ENCODE results near the gene IQCM.

The IQCM gene, protein sequence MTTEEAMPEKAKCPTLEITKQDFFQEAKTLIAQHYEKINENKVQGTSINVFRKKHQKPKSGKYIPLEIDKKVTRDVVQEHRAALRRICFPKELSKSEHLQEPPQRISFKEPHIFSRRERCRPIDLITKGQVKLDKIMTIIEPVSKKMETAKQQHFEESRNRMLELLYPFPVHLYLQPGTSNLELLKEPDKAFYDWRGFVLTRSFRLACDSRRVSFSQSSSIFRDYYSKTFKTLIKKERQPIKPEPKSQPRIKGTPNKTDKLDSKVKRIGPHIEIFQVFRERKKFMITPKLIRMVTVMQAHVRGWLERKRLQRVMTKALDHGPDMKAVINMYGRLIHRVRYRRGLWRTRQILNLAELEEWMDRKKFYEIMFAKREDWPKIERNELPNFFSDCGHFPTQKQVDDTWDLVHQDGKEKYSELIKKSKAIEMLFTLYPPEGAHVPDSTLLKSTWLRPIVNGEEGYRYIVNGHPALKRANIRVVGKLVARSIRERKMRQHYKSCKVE

DNA sequence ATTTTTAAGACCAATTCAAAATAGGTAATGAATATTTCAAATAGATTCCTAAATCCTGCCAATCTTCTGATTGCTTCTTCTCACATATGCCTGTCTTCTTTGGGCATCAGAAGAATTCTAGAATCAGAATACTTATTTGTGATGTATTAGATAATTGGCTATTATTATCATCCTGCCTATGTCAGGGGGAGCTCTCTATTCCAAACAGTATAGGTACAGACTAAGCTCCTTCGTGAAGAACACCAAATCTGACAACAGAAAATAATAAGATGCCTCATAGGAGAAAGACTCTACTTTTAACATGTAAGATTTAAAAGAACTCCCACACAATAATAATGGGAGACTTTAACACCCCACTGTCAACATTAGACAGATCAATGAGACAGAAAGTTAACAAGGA, at the start of gene IQCM:
Gene IQCM, minus strand, starts transcription at position 101 of the 400 bp plus-strand sequence. CDS start 73,152 bp downstream, outside the sequence.
- DNase-seq, result no peak

DNA sequence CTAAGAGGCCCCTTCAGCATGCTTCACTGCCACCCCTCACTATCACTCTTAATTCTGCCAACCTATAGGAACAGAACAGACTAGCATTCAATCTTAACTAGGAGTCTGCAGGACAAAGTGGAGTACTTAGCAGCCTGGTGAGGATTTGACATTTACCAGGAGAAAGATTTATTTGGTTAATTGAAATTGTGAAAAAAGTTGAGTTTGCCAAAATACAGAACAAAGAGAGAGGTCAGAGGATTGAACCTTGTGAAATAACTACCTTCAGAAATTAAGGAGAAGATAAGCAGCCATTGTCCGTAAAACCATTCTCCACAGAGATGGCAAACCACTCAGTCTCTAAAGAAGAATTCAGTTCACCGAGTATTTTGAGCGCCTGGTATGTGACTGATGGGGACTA, 41.8 kb upstream of the IQCM start:
- DNase-seq, result no peak

DNA sequence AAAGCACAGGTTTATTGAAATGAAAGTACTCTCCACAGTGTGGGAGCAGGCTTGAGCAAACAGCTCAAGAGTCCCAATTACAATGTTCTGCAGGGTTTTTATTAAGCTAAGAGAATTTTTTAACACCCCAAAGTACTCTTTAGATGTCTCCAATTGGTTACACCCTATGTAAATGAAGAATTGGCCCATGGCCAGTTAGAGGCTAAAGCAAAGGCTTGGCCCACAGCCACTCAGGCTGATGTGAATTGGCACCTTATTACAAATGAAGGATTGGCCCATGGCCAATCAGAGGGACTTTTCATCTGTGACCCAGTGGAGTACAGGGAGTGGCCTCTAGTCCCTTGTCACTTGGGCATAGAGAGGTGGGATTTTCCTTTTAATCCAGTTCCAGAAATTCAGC, 30.1 kb upstream of the IQCM start:
- DNase-seq, result no peak

DNA sequence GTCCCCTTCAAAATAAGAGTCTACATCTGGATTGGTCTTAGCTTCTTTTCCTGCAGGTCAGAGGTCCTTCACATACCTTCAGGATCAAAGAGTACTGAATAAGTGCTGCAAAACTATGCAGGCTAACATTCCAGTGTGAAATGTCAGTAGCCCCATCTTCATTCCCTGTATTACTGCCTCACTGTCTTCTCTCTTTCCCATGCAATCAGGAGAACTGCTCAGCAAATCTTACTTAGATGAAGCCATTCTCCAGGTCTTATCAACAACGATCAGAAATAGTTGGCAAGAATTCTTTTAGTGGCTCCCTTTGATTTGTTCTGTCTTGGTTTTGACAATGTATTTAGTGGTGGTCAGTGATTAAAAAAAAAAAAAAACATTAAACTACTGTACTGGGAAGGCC, 26.0 kb upstream of the IQCM start:
- DNase-seq, result no peak

DNA sequence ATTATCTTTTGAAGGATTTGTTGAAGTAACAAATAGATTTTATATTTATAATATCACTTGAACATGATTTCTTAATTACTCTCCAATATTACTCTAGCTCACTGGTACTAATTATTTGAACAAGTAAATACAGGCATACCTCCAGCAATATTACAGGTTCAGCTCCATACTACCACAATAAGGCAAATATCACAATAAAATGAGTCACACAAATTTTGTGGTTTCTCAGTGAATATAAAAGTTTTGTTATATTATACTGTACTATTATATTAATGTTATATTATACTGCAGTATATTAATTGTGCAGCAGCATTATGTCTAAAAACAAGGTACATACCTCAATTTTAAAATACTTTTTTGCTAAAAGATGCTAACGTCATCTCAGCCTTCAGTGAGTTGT, 22.4 kb upstream of the IQCM start:
- DNase-seq, result no peak

DNA sequence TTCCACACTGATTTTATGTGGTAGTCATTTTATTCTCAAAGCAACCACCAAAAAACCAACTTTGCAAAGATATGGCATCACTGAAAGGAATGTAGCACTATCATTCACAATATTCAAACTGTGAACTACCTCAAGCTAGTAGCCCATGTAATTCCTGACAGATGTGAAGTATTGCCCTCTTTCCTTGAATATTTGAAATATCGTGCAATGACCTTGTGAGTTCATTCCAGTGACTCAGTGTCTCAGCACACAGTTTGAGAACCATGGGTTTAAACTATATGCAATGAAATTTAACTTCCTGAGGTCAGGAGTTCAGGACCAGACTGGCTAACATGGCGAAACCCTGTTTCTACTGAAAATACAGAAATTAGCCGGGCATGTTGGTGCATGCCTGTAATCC, 20.9 kb upstream of the IQCM start:
- no peak for DNase-seq

DNA sequence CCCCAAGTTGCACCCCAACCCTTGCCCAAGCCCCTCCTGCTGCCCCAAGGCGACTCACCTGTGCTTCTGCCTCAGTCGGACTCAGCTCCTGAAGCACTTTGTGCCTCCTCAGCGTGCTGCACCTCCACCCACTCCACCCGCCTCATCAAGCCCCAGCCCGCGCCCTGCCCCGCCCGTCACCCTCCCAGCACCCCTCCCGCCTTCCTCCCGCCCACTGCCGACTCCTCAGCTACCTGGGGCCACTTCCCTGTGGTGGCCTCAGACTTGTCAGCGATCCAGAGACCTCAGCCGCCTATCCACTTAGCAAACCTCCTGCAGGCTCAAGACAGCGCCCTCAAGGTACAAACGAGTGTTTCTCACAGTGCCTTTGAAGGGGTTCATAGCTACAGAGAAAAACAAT, 19.6 kb upstream of the IQCM start:
- DNase-seq, result no peak

DNA sequence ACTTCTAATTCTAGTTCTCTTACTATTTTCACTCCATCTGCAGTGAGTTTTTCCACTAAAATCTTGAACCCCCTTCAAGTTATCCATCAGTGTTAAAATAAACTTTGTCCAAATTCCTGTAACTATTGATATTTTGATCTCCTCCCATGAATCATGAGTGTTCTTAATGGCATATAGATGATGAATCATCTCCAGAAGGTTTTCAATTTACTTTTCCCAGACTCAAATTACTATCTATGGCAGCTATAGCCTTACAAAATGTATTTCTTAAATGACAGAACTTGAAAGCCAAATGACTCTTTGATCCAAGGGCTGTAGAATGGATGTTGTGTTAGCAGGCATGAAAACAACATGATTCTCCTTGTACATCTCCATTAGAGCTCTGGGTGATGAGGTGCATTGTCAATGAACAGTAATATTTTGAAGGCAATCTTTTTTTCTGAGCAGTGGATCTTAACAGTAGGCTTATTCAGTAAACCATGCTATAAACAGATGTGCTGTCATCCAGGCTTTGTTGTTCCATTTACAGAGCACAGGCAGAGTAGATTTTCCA, 16.1 kb upstream of the IQCM start:
- no peak for DNase-seq

DNA sequence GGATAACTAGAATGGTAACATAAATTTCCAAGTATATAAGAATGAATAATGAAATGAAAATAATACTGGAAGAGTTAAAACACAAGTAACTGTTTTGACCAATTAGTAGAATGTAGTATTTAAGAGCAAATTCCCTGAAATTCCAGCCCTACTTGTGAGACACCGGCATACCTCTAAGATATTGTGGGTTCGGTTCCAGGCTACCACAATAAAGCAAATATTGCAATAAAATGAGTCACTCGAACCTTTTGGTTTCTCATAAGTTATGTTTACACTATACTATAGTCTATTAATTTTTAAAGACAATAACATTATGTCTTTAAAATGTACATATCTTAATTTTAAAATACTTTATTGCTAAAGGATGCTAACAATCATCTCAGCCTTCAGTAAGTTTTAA, 15.2 kb upstream of the IQCM start:
- DNase-seq, result no peak

DNA sequence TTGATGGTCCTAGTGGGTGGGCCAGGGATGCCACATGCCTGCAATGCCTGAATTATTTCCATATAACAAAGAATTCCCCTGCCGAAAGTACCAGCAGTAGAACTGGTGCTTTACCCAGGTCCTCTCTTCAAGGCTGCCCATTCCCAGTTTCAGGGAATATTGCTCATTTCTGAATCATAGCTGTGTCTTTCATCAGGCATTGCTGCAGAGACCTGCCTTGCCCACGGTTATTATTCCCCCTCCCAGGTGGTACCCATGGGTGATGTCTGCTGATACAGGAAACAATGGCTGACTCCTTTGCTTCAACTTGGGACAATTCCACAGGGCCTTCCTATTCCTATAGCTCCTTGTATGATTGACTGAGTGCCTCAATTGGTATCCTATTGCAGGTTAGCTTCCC, 9.7 kb upstream of the IQCM start:
- no peak for DNase-seq

DNA sequence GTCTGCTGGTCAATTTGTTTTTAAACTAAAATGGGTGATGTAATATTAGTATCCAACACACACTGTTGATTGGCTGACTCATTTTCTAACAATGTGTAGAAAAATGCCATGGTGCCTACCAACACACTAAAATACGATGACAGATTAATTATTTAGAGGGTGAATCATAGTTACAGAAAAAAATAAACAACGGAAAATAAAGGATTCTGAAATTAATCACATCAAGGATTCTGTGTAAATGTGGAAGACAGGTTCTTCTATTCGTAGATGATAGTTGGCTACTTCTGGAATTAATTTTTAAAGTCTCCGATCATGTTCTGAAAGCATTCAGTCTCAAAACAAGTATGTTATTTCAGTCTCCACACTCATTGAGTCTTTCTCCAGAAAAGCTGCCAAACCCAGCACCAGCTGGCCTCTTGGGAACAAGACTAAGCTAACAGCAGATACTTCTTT, 8.2 kb upstream of the IQCM start:
- no peak for DNase-seq

DNA sequence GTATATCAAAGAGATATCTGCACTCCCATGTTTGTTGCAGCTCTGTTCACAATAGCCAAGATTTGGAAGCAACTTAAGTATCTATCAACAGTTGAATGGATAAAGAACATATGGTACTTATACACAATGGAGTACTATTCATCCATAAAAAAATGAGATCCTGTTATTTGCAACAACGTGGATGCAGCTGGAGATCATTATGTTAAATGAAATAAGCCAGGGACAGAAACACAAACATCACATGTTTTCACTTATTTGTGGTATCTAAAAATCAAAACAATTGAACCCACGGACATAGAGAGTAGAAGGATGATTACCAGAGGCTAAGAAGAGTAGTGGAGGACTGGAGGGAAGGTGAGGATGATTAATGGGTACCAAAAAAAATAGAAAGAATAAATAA, 14.2 kb downstream of the IQCM start:
- DNase-seq, result no peak

DNA sequence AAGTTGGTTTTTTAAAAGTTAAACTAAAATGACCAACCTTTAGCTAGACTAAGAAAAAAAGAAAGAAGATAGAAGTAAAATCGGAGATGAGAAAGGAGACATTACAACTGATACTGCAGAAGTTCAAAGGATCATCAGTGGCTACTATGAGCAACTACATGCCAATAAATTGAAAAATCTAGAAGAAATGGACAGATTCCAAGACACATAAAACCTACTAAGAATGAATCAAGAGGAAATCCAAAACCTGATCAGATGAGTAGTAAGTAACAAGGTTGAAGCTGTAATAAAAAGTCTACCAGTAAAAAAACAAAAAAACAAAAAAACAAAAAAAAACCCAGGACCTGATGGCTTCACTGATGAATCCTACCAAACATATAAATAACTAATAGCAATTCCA, 16.1 kb downstream of the IQCM start:
- no peak for DNase-seq

DNA sequence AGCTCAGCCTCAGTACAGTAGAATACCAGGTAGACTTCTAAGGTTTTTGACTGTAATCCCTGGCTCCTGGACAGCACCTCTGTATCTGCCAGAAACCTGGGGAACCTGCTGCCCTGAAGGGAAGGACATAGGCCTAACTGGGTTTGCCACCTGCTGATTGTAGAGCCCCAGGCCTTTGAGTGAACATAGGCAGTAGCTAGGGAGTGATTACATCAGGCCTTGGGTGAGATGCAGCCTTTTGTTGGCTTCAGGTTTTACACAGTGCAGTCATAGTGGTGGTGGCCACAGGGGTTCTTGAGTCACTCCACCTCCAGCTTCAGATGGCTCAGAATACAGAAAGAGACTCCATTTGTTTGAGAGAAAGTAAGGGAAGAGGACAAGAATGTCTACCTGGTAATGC, 19.3 kb downstream of the IQCM start:
- no peak for DNase-seq

DNA sequence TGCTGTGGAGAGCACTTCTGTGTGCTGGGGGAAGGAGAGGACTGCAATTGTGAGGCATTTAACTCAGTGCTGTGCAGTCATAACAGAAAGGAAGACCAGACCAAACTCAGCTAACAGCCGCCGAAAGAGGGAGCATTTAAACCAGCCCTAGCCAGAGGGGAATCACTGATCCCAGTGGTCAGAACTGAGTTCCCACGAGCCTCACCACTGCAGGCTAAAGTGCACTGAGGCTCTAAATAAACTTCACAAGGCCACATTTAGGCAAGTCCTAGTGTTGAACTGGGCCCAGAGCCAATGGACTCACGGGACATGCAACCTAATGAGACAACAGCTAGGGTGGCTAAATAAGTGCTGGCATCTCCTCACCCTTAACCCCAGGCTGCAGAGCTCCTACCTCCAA, 20.4 kb downstream of the IQCM start:
- DNase-seq, result no peak

DNA sequence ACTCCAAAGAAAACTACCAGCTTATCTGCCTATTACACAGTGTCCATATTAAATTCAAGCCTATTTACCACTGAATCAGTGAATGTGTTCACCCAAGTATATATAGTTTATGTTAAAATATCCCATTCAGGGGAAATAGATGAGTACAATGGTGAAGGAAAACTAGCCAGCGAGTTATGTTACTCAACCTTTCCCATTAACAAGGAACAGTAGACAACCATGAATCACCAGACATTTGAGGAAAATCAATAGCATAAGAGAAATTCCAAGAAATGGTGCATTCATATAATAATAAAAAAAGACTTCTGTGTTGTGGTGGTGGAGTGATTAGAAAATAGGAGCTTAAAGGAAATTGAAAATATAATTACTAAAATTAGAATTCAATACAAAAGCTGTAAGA, 21.3 kb downstream of the IQCM start:
- DNase-seq, result no peak

DNA sequence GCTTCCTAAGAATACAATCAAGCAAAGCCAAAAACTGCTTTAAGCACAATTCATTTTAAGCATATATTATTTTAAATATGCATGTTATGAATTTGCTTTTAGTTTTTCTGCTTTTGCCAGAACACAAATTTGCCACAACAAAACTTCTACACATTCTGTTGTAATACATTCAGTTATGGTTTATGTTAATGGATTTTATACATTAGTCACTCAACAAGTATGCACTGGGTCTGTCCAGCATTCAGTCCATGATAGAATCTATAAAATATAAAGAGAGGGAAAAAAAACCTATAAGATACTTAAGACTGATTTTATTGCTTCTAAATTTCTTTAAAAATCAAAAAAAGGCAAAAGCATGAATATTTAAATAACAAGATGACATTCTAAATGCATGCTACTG, 22.2 kb downstream of the IQCM start:
- DNase-seq, result no peak

DNA sequence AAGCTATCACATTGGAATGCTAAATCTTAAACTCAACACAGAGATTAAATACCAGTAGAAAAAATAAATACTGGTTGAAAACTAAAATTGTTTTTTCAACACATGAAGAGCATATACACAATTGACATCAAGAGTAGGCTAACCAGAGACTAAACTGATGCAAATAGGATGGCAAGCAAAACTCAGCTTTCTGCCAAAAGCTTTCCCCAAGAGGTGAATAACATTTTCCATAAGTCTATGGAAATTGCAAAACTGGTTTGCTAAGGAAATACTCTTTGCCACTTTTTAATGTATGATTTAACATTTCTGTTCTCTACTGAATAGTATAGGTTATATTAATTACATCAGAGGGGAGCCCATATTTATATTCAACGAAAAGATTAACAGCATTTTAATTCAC, 23.8 kb downstream of the IQCM start:
- no peak for DNase-seq

DNA sequence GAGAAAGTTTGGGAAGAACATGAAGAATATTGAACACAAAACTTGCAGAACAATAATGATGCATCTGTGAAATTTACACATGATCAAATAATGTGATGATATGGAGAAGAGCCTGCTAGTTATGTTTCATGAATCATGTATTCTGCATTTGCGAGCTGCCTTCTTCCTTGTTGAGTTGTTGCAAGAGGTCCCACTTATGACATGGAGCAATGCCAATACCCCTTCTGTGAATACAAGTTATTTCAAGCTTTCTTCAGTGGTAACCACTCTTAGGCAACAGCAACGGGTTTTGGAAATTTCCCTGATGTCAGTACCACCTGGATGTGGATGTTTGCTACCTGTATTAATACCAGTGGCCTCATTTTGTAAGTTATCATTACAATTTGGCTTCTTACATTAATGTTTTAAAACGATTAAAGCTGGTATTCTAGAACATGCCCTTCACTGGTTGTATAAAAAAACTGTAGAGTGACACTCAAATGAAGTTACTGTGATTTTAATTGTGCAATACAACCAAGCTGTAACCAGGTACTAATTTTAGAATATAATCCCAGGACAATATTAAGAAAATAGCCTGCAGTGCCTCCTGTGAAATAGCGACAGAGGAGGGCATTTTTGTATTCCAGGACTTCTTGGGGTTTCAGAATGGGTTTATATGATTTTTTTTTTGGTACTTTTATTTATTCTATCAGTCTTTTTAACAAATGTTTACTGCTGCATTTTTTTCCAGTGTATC, 25.3 kb downstream of the IQCM start:
- no peak for DNase-seq

DNA sequence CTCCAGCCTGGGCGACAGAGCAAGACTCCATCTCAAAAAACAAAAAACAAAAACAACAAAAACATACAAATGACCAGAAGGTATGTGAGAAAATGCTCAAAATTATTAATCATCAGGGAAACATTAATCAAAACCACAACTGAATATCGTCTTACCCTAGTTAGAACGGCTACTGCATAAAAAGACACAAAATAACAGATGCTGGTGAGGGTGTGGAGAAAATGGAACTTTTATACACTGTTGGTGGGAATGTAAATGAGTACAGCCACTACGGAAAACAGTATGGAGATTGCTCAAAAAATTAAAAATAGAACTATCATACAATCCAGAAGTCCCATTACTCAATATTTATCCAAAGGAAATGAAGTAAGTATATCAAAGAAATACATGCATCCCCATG, 27.3 kb downstream of the IQCM start:
- no peak for DNase-seq

DNA sequence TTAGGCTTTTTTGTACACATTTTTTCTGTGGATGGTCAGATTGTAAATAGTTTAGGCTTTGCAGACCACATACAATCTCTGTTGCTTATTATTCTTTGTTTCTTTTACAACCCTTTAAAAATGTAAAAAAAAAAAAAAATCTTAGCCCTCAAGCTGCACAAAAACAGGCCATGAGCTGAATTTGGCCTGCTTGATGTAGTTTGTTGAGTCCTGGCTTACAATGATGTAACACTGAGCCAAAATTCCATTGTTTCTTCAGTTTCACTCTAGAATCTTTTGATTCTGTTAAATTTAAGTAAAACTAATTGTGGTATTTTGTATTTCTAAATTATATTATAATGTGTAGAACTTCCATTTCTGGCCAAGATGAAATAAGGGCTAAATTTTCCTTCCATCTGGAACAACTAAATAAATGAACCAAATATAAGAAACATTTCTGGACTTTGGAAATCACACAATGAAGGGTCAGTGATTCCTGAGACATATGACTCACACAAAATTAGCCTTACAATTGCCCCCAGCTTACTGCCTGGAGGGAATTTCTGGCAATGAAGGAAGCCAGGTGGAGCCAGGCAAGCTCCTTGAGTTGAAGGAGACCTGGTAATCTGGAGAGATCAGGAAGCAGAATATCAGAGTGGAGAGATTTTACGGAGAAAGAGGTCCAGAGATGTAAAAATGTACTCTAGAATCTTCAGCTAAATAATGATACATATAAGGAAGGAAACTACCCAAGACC, 29.8 kb downstream of the IQCM start:
- DNase-seq, result no peak

DNA sequence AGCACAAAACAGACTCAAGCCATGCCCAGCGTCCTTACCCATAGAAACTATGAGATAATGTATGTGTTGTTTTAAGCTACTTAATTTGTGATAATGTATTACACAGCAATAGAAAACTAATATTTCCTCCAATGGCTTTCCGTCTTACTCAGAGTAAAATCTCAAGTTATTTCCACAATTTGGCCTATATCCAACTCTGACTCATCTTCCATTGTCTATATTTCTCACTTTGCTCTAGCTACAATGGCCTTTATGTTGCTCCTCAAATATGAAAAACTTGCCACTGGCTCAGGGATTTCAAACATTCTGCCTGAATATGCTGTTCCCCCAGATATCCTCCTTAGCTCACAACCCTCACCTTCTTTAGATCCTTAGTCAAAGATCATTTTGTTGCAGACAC, 31.6 kb downstream of the IQCM start:
- no peak for DNase-seq

DNA sequence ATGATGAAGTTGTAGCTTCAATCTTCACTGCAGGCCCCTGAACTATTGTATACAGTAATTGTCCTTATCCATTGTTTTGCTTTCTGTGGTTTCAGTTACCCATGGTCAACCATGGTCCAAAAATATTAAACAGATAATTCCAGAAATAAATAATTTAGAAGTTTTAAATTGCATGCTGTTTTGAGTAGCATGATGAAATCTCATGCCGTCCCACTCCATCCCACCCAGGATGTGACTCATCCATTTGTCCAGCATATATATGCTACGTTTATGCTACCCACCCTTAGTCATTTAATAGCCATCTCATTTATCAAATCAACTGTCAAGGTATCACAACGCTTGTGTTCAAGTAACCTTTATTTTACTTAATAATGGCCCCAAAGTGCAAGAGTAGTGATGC, 34.5 kb downstream of the IQCM start:
- no peak for DNase-seq
